GM23338 (cell line): ENCODE measurements around the gene GAPT.

Experiments
- EZH2 ChIP-seq: fragments of 200-600 bp; sonication (generic); IDR thresholded peaks from one replicate; pipeline ENCODE4 v1.8.0; 2017; ENCODE audit warnings: antibody characterized with exemption, mild to moderate bottlenecking, low read depth; ENCODE audit not compliant: unreplicated experiment
- TF ChIP-seq, protein P1 (sequence below), 2 experiments: fragments of 200-600 bp in 1 of 2; sonication (generic) in 1 of 2; conservative IDR thresholded peaks; 2 replicates each; pipeline versions ENCODE4 v1.5.1 to v1.6.1; 2016 to 2017; ENCODE audit warnings: antibody characterized with exemption in 2 of 2, low read depth in 2 of 2, mild to moderate bottlenecking in 2 of 2, moderate library complexity in 1 of 2

DNA sequence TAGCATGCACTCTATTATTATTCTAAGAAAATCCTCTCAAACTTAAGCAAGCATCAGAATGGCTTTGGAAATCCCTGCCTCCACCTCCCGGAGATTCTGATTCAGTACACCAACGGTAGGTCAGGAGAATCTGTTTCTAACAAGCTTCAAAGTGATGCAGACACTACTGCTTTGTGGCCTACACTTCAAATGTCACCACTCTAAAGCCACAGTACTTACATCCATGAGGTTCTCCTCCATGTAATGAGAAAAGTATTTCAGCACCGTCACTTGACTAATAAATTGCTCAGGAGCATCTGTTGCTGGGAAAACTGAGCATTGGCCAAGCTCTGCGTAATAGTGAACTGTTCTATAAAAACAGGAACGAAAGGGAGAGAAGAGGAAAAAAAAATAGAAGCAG lies 36.2 kb upstream of the GAPT start:
- no peak for TF ChIP-seq EZH2
- TF ChIP-seq, protein P1, sequence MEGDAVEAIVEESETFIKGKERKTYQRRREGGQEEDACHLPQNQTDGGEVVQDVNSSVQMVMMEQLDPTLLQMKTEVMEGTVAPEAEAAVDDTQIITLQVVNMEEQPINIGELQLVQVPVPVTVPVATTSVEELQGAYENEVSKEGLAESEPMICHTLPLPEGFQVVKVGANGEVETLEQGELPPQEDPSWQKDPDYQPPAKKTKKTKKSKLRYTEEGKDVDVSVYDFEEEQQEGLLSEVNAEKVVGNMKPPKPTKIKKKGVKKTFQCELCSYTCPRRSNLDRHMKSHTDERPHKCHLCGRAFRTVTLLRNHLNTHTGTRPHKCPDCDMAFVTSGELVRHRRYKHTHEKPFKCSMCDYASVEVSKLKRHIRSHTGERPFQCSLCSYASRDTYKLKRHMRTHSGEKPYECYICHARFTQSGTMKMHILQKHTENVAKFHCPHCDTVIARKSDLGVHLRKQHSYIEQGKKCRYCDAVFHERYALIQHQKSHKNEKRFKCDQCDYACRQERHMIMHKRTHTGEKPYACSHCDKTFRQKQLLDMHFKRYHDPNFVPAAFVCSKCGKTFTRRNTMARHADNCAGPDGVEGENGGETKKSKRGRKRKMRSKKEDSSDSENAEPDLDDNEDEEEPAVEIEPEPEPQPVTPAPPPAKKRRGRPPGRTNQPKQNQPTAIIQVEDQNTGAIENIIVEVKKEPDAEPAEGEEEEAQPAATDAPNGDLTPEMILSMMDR (conservative IDR thresholded peaks at IDR 0.05; ENCODE audit: low read depth in 2 of 2): no peak
